GM23338 (cell line): ENCODE results near the gene ZSWIM1. TPM values are rescaled to one million over a fixed set of nuclear protein-coding genes. Genes with fewer than 3 reads are reported as not detected.

ENCODE experiments used
- ATAC-seq: fragments of 200-7000 bp; cut with Tn5 transposase; 3 replicates; pipeline ENCODE4 v1.9.1; 2020
- DNase-seq: peaks from one replicate; pipeline ENCODE4 v3.0.0-alpha.2; 2015; ENCODE audit warnings: low spot score
- H2AFZ ChIP-seq: fragments of 200-600 bp; sonication (generic); 2 replicates; pipeline ENCODE4 v1.8.0; 2016; ENCODE audit warnings: antibody characterized with exemption, mild to moderate bottlenecking, moderate library complexity
- H3F3A ChIP-seq: fragments of 200-600 bp; sonication (generic); replicated peaks from 2 replicates; pipeline ENCODE4 v1.8.0; 2017; ENCODE audit warnings: antibody characterized with exemption, mixed run types, low read depth
- H3K27ac ChIP-seq: fragments of 200-600 bp; sonication (generic); 2 replicates; pipeline ENCODE4 v1.6.1; 2016; ENCODE audit warnings: low read depth
- H3K27me3 ChIP-seq: fragments of 200-600 bp; sonication (generic); 2 replicates; pipeline ENCODE4 v1.8.0; 2016; ENCODE audit warnings: mild to moderate bottlenecking, mixed run types, moderate library complexity; ENCODE audit not compliant: insufficient read depth
- H3K36me3 ChIP-seq: fragments of 200-600 bp; sonication (generic); 2 replicates; pipeline ENCODE4 v1.8.0; 2016; ENCODE audit warnings: mild to moderate bottlenecking; ENCODE audit not compliant: insufficient read depth
- H3K4me1 ChIP-seq: fragments of 200-600 bp; sonication (generic); 2 replicates; pipeline ENCODE4 v1.8.0; 2016; ENCODE audit warnings: mild to moderate bottlenecking, moderate library complexity; ENCODE audit not compliant: insufficient read depth
- H3K4me2 ChIP-seq: fragments of 200-600 bp; sonication (generic); 2 replicates; pipeline ENCODE4 v1.7.1; 2017; ENCODE audit warnings: mixed run types
- H3K4me3 ChIP-seq: fragments of 200-600 bp; sonication (generic); 2 replicates; pipeline ENCODE4 v1.6.1; 2016; ENCODE audit warnings: mixed run types
- H3K79me2 ChIP-seq: fragments of 200-600 bp; sonication (generic); replicated peaks from 2 replicates; pipeline ENCODE4 v1.8.0; 2017; ENCODE audit warnings: mild to moderate bottlenecking; ENCODE audit not compliant: insufficient read depth
- H3K9me2 ChIP-seq: fragments of 200-600 bp; sonication (generic); 2 replicates; pipeline ENCODE4 v1.8.0; 2017; ENCODE audit not compliant: insufficient read depth
- H4K20me1 ChIP-seq: fragments of 200-600 bp; sonication (generic); replicated peaks from 2 replicates; pipeline ENCODE4 v1.8.0; 2017; ENCODE audit warnings: mild to moderate bottlenecking; ENCODE audit not compliant: insufficient read depth
- H3K27ac Mint-ChIP-seq: 2 replicates; pipeline ENCODE4 v1.8.0; 2020; ENCODE audit warnings: inconsistent platforms, mild to moderate bottlenecking, moderate library complexity, mixed read lengths
- H3K27me3 Mint-ChIP-seq: 3 replicates; pipeline ENCODE4 v1.8.0; 2022; ENCODE audit warnings: low read depth, mild to moderate bottlenecking, moderate library complexity, mixed read lengths, inconsistent platforms; ENCODE audit not compliant: insufficient read depth, poor library complexity
- H3K36me3 Mint-ChIP-seq: 3 replicates; pipeline ENCODE4 v1.8.0; 2021; ENCODE audit warnings: low read depth, mild to moderate bottlenecking, inconsistent platforms, moderate library complexity, mixed read lengths
- H3K4me1 Mint-ChIP-seq: 3 replicates; pipeline ENCODE4 v1.8.0; 2020; ENCODE audit warnings: mild to moderate bottlenecking, inconsistent platforms, mixed read lengths
- H3K4me3 Mint-ChIP-seq: 3 replicates; pipeline ENCODE4 v1.8.0; 2021; ENCODE audit warnings: moderate library complexity, mild to moderate bottlenecking, inconsistent platforms, mixed read lengths
- H3K9me3 Mint-ChIP-seq: 3 replicates; pipeline ENCODE4 v1.8.0; 2020; ENCODE audit warnings: moderate library complexity, mild to moderate bottlenecking, inconsistent platforms, mixed read lengths
- CREB1 ChIP-seq: fragments of 250-450 bp; sonication (Bioruptor Pico); IDR thresholded peaks from 2 replicates; pipeline ENCODE4 v1.5.0; 2020; ENCODE audit warnings: low read depth, mild to moderate bottlenecking, moderate library complexity
- ETS1 ChIP-seq: IDR thresholded peaks from 2 replicates; pipeline ENCODE4 v1.6.1; 2016; ENCODE audit warnings: antibody characterized with exemption
- EZH2 ChIP-seq: fragments of 200-600 bp; sonication (generic); IDR thresholded peaks from one replicate; pipeline ENCODE4 v1.8.0; 2017; ENCODE audit warnings: antibody characterized with exemption, mild to moderate bottlenecking, low read depth; ENCODE audit not compliant: unreplicated experiment
- EZH2phosphoT487 ChIP-seq: fragments of 200-600 bp; sonication (generic); IDR thresholded peaks from one replicate; pipeline ENCODE4 v1.8.1; 2018; ENCODE audit warnings: antibody characterized with exemption; ENCODE audit not compliant: unreplicated experiment
- JUNB ChIP-seq: IDR thresholded peaks from one replicate; pipeline ENCODE4 v1.6.1; 2016; ENCODE audit warnings: antibody characterized with exemption; ENCODE audit not compliant: unreplicated experiment
- NANOG ChIP-seq: IDR thresholded peaks from 2 replicates; pipeline ENCODE4 v1.6.1; 2016; ENCODE audit warnings: antibody characterized with exemption, borderline replicate concordance
- POLR2AphosphoS5 ChIP-seq: IDR thresholded peaks from 2 replicates; pipeline ENCODE4 v1.6.1; 2016; ENCODE audit warnings: antibody characterized with exemption, low read depth
- REST ChIP-seq: IDR thresholded peaks from one replicate; pipeline ENCODE4 v1.6.1; 2018; ENCODE audit warnings: antibody characterized with exemption; ENCODE audit not compliant: unreplicated experiment
- STAT1 ChIP-seq: IDR thresholded peaks from one replicate; pipeline ENCODE4 v1.6.1; 2016; ENCODE audit warnings: antibody characterized with exemption; ENCODE audit not compliant: unreplicated experiment
- ZNF114 ChIP-seq: fragments of 250-450 bp; sonication (Bioruptor Pico); IDR thresholded peaks from 2 replicates; pipeline ENCODE4 v1.5.0; 2020; ENCODE audit warnings: mild to moderate bottlenecking, moderate library complexity
- ZNF331 ChIP-seq: fragments of 250-450 bp; sonication (Bioruptor Pico); IDR thresholded peaks from 2 replicates; pipeline ENCODE4 v1.5.0; 2020; ENCODE audit warnings: low read depth, mild to moderate bottlenecking, moderate library complexity
- ZNF462 ChIP-seq: fragments of 250-450 bp; sonication (Bioruptor Pico); IDR thresholded peaks from 2 replicates; pipeline ENCODE4 v1.5.0; 2020; ENCODE audit warnings: mild to moderate bottlenecking, moderate library complexity
- polyA plus RNA-seq: library from polyadenylated mRNA; unstranded; fragments of >200 nt; fragmentation: Nextera tagmentation; extraction: Ambion mirVana; gene quantifications from 2 replicates; pipeline ENCODE4 v1.2.1, GENCODE V29; 2016
- total RNA-seq: library from RNA; depleted of rRNA; stranded (reverse); fragments of >200 nt; shearing (Covaris generic); gene quantifications from 2 replicates; pipeline ENCODE4 v1.2.3, GENCODE V29; 2014
- TF ChIP-seq, protein P1 (sequence below), 2 experiments: fragments of 200-600 bp in 1 of 2; sonication (generic) in 1 of 2; conservative IDR thresholded peaks; 2 replicates each; pipeline versions ENCODE4 v1.5.1 to v1.6.1; 2016 to 2017; ENCODE audit warnings: antibody characterized with exemption in 2 of 2, low read depth in 2 of 2, mild to moderate bottlenecking in 2 of 2, moderate library complexity in 1 of 2

ZSWIM1 gene
- total and polyA plus RNA-seq, 2 experiments from 2014 or later, result 11.5 to 16.2 TPM

DNA sequence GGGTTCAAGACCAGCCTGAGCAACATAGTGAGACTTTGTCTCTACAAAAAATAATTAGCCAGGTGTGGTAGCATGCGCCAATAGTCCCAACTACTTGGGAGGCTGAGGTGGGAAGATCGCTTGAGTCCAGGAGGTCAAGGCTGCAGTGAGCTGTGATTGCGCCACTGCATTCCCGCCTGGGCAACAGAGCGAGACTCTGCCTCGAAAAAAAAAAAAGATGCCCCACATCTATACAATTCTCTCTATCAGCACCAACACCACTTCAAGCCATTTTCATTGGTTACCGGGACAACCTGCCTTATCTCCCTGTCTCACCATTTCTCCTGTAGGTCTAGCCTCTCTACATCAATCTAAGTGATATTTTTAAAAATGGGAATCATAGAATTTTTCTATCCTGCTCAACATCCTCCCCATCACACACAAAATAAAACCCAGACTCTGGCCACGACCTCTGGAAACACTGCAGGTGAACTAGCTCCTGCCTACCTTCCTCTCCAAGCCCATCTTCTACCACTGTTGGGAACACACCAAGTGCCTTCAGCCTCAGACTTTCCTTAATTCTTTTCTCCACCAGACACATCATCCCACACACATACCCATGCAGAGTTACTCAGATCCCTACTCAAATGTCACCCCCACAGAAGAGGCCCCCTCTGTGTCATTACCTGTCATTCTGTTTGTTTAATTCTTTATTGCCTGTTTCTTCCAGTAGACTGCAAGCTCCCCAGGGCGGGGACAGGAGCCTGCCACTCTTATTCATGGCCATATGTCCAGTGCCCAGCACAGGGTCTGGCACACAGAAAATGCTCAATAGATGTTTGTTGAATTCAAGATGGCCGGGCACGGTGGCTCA, 40.5 kb downstream of the ZSWIM1 start:
- Histone ChIP-seq H3K27me3 (no peaks in the 10 kb centered on the region), H3K79me2 (no peaks in the 10 kb centered on the region), H3K27ac (no peak overlapping the region), H3K36me3 (no peaks in the 10 kb centered on the region), H3F3A (no peaks in the 10 kb centered on the region), H3K4me1 (no peaks in the 10 kb centered on the region), H2AFZ (no peak overlapping the region; the same call in 1 of the 2 replicates), H3K4me2 (no peak overlapping the region), H4K20me1 (no peaks in the 10 kb centered on the region), H3K9me2 (no peaks in the 10 kb centered on the region), H3K4me3 (no peak overlapping the region)
- Mint-ChIP-seq H3K36me3 (no peaks in the 10 kb centered on the region), H3K27me3 (peaks cover 7% of the 10 kb centered on the region), H3K27ac (no peak overlapping the region), H3K9me3 (no peaks in the 10 kb centered on the region), H3K4me1 (peaks cover 24% of the 10 kb centered on the region), H3K4me3 (no peak overlapping the region; the same call in 2 of the 3 replicates)
- no peak for ATAC-seq
- no peak for DNase-seq
- no peak for TF ChIP-seq POLR2AphosphoS5
- no peak for TF ChIP-seq ZNF331 (CRISPR knock-in tag)
- no peak for TF ChIP-seq ZNF114 (CRISPR knock-in tag)
- no peak for TF ChIP-seq ETS1
- no peak for TF ChIP-seq EZH2
- TF ChIP-seq ZNF462 (CRISPR knock-in tag), result no peak
- no peak for TF ChIP-seq STAT1
- TF ChIP-seq REST, result no peak
- no peak for TF ChIP-seq JUNB
- no peak for TF ChIP-seq NANOG
- no peak for TF ChIP-seq CREB1 (CRISPR knock-in tag)
- no peak for TF ChIP-seq EZH2phosphoT487
- TF ChIP-seq, protein P1, sequence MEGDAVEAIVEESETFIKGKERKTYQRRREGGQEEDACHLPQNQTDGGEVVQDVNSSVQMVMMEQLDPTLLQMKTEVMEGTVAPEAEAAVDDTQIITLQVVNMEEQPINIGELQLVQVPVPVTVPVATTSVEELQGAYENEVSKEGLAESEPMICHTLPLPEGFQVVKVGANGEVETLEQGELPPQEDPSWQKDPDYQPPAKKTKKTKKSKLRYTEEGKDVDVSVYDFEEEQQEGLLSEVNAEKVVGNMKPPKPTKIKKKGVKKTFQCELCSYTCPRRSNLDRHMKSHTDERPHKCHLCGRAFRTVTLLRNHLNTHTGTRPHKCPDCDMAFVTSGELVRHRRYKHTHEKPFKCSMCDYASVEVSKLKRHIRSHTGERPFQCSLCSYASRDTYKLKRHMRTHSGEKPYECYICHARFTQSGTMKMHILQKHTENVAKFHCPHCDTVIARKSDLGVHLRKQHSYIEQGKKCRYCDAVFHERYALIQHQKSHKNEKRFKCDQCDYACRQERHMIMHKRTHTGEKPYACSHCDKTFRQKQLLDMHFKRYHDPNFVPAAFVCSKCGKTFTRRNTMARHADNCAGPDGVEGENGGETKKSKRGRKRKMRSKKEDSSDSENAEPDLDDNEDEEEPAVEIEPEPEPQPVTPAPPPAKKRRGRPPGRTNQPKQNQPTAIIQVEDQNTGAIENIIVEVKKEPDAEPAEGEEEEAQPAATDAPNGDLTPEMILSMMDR (conservative IDR thresholded peaks at IDR 0.05; ENCODE audit: low read depth in 2 of 2), result no peak
